Activated CD4-positive, alpha-beta T cell treated with anti-CD3 and anti-CD28 coated beads for 48 hours (primary cell): ENCODE measurements around the gene HOXC9.

ENCODE experiments used
- DNase-seq: peaks from one replicate; pipeline ENCODE4 v3.0.0-alpha.2; 2020

HOXC9 gene

GRCh38 chr12:53976823-53977595 is 23.0 kb upstream of the HOXC9 start:
- no peak for DNase-seq

GRCh38 chr12:53977596-53978445 is 22.1 kb upstream of the HOXC9 start:
- no peak for DNase-seq

GRCh38 chr12:53978477-53979356 is 21.2 kb upstream of the HOXC9 start:
- DNase-seq, result no peak

GRCh38 chr12:53980104-53980801 is 19.7 kb upstream of the HOXC9 start:
- no peak for DNase-seq

- no peak for DNase-seq
These were observed 19.0 kb upstream of the HOXC9 start for GRCh38 chr12:53980802-53981496.

GRCh38 chr12:53981634-53982565 is 18.1 kb upstream of the HOXC9 start:
- no peak for DNase-seq

- no peak for DNase-seq
These were observed 17.1 kb upstream of the HOXC9 start for GRCh38 chr12:53982648-53983567.

GRCh38 chr12:53983568-53983949 is 16.4 kb upstream of the HOXC9 start:
- DNase-seq, result no peak

- DNase-seq, result no peak
These were observed 15.9 kb upstream of the HOXC9 start for GRCh38 chr12:53983950-53984572.

- DNase-seq, result peak; percentile 95
These were observed 14.9 kb upstream of the HOXC9 start, which contains the start of gene HOXC10 for GRCh38 chr12:53984901-53985691. Gene HOXC10 (plus strand): TSS chr12:53985146. CDS start chr12:53985260, 114 bp downstream.

- DNase-seq, result no peak
These were observed 14.3 kb upstream of the HOXC9 start for GRCh38 chr12:53985692-53985993.

GRCh38 chr12:53985994-53986685 is 13.8 kb upstream of the HOXC9 start:
- no peak for DNase-seq

GRCh38 chr12:53986686-53987483 is 13.1 kb upstream of the HOXC9 start:
- no peak for DNase-seq

- no peak for DNase-seq
These were observed 12.2 kb upstream of the HOXC9 start for GRCh38 chr12:53987787-53988230.

- no peak for DNase-seq
These were observed 11.3 kb upstream of the HOXC9 start for GRCh38 chr12:53988541-53989226.
